Kidney epithelial cell (primary cell): ENCODE data around the gene ZNF277. TPM values are rescaled to one million over a fixed set of nuclear protein-coding genes. Genes with fewer than 3 reads are reported as not detected.

Experiments
- DNase-seq: peaks from one replicate; pipeline ENCODE4 v3.0.0-alpha.2; 2010; ENCODE audit warnings: low read depth
- H3K27me3 ChIP-seq: 2 replicates; pipeline ENCODE4 v1.6.0; 2011; ENCODE audit warnings: low read length; ENCODE audit not compliant: control insufficient read depth, insufficient read depth
- H3K36me3 ChIP-seq: 2 replicates; pipeline ENCODE4 v1.5.1; 2011; ENCODE audit warnings: low read length; ENCODE audit not compliant: control insufficient read depth, insufficient read depth
- H3K4me3 ChIP-seq: 2 replicates; pipeline ENCODE4 v1.5.1; 2011; ENCODE audit warnings: low read depth, mild to moderate bottlenecking, control low read depth, low read length
- total RNA-seq: library from RNA; depleted of rRNA; stranded (reverse); fragments of >200 nt; gene quantifications from 2 replicates; pipeline ENCODE4 v1.2.3, GENCODE V29; 2015
- TF ChIP-seq, protein P1 (sequence below): IDR thresholded peaks from 2 replicates; pipeline ENCODE4 v1.5.1; 2011; ENCODE audit warnings: mild to moderate bottlenecking, moderate library complexity, low read length, control low read depth, inconsistent platforms; ENCODE audit not compliant: insufficient read depth, poor library complexity, severe bottlenecking

Gene ZNF277
- total RNA-seq, 1 donor from 2014 or later, result 34.6 TPM

DNA sequence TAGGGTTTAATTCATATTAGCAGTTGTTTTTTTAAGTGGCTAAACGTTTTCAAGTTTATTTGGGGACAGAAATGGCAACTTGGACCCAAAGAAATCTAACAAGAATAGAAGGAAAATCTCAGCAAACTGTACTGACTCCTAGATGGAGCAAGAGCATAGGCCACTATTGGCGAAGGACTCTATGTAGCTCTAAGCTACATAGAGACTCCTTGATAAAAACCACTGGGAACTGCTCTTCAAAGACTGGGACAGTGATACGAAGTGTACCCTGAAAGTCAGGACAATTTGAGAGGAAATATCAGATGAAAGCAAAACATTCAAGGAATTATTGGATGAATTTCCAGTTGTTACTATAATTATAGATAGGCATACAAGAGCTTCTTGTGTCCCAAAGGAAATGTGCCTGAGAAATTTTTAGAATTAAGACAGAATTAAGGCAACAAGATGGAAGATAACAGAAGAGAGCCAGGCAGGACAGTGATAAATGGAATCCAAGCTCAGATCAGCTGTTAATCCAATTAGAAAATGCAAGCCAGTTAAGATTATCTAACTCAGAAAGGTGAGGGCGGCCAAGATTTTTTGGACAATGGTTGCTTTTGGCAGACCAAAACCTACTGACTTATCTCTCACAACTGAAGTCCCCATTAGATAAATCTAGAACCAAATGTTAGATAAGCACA, 140.0 kb downstream of the ZNF277 start:
- H3K27me3 ChIP-seq, result no peaks in the 10 kb centered on the region
- H3K36me3 ChIP-seq, result peaks cover 2% of the 10 kb centered on the region
- no peak overlapping the region for H3K4me3 ChIP-seq
- TF ChIP-seq, protein P1, sequence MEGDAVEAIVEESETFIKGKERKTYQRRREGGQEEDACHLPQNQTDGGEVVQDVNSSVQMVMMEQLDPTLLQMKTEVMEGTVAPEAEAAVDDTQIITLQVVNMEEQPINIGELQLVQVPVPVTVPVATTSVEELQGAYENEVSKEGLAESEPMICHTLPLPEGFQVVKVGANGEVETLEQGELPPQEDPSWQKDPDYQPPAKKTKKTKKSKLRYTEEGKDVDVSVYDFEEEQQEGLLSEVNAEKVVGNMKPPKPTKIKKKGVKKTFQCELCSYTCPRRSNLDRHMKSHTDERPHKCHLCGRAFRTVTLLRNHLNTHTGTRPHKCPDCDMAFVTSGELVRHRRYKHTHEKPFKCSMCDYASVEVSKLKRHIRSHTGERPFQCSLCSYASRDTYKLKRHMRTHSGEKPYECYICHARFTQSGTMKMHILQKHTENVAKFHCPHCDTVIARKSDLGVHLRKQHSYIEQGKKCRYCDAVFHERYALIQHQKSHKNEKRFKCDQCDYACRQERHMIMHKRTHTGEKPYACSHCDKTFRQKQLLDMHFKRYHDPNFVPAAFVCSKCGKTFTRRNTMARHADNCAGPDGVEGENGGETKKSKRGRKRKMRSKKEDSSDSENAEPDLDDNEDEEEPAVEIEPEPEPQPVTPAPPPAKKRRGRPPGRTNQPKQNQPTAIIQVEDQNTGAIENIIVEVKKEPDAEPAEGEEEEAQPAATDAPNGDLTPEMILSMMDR, result no peak
- no peak for DNase-seq

DNA sequence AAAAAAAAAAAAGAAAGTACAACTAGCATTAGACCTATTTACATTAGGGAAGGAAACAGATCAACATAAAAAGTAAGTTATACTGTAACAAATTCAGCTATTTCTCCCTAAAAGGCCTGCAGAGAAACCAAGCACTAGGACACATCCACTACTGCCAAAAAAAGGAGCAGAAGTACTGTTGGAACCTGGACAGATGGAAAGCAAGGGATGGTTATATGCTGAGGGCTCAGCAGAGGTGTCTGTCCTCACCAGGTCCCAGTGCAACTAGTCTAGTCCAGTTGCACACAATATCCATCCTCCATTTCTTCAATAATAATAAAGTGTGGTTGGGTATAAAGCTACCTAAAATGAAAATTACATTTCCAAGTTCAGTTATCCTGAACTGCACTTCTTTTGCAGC, 140.6 kb downstream of the ZNF277 start:
- TF ChIP-seq, protein P1, result no peak
- peaks cover 2% of the 10 kb centered on the region for H3K36me3 ChIP-seq
- no peaks in the 10 kb centered on the region for H3K27me3 ChIP-seq
- DNase-seq, result no peak
- H3K4me3 ChIP-seq, result no peak overlapping the region

DNA sequence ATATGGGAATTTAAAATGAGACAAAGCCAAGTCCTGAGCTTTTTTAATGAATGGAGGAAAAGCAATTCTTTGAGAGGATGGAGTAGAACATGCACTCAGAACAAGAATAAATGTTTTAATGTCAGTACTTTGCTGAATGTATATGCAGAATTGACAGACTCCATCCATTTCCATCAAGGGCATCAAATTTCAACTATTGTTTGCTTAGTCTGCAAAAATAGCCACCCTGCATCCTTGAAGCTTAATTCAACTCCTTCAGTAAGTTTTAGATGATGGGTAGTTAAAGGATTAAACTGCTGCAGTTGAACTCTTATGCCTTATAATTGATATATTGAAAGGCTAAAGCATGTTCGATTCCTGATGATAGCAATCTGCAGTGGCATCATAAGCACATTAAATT, 144.1 kb downstream of the ZNF277 start:
- H3K4me3 ChIP-seq, result no peak overlapping the region
- H3K36me3 ChIP-seq, result no peaks in the 10 kb centered on the region
- no peaks in the 10 kb centered on the region for H3K27me3 ChIP-seq
- no peak for DNase-seq
- TF ChIP-seq, protein P1, result no peak

DNA sequence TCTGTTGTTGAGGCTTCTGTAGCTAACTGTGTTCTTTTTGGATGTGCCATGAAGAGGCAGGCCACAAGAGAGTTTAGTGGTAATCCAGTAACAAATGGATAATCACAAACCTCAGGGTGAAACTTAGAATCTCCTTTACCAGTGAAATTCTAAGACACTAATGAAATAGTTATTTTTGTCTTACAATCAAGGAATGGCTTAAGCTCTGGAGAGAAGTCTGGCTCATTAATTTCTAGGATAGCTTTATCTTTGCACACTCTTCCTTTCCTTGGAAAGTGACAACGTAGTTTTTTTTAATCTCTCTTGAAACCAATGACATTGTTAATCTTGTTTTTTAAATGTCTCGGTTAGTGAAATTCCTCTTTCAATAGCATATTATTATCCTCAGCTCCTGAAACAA, 150.1 kb downstream of the ZNF277 start:
- no peak overlapping the region for H3K4me3 ChIP-seq
- TF ChIP-seq, protein P1, result no peak
- no peaks in the 10 kb centered on the region for H3K36me3 ChIP-seq
- DNase-seq, result no peak
- no peaks in the 10 kb centered on the region for H3K27me3 ChIP-seq

DNA sequence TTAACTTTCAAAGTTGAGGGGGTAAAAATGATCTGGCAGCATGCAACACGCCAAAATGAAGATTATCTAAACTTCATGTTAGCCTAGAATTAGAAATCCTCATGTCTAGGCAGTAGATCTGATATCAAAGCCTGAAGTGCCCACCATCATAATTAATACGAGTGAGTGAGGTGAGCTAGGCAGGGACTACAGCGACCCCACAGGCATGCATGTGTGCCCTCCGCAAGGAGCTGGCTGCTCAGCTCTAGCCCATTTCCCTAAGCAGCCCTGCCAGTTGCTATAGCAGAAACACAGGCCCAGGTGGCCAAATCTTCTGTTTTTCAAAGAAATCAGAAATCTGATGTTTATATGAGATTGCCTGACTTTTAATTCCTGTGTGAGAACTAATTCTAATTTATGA, 150.6 kb downstream of the ZNF277 start:
- TF ChIP-seq, protein P1, result no peak
- H3K36me3 ChIP-seq, result no peaks in the 10 kb centered on the region
- no peak overlapping the region for H3K4me3 ChIP-seq
- no peak for DNase-seq
- no peaks in the 10 kb centered on the region for H3K27me3 ChIP-seq

DNA sequence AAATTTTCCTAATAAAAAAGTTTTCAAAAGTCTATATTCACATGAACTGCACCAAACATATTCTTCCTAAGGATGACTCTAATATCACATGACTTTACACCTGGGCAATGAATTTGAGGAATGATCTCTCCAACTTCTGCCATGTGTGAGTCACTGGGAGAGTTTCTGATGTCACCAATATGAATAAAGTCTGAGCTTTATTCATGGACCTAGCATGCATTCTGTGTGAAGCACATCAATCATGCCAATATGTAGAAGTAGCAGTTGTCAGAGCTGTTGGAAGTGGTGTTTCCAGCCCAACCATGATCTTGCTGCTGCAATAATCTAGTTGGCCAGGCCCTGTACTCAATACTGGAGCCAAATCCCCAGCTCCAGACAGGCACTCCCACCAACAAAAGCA, 152.0 kb downstream of the ZNF277 start:
- no peak for DNase-seq
- H3K4me3 ChIP-seq, result no peak overlapping the region
- H3K27me3 ChIP-seq, result no peaks in the 10 kb centered on the region
- no peaks in the 10 kb centered on the region for H3K36me3 ChIP-seq
- TF ChIP-seq, protein P1, result no peak
